HEK293T (cell line): Measurements from ENCODE around the gene SPINK7.
A peak's percentile ranks its signal among the peaks of the same experiment; 100 is the strongest.
"Not testable (repeated sequence)": the region's sequence is repeated elsewhere in the genome, so short reads cannot be mapped to it uniquely, and the experiment has no call there.

Experiments used
- CTCF ChIA-PET: fragments of 350-600 bp; formaldehyde crosslinking; extraction: SDS; loops from one replicate; lab custom pipeline; 2021; ENCODE audit warnings: antibody characterized with exemption, inconsistent platforms; lab: Yijun Ruan, JAX
- POLR2A ChIA-PET: fragments of 350-600 bp; formaldehyde crosslinking; extraction: SDS; loops from one replicate; lab custom pipeline; 2020; ENCODE audit warnings: antibody characterized with exemption, inconsistent platforms; lab: Yijun Ruan, JAX
- DNase-seq: peaks from one replicate; pipeline ENCODE4 v3.0.0; 2012; ENCODE audit warnings: mixed read lengths; ENCODE audit errors: extremely low spot score
- ARNT ChIP-seq: fragments of 450-650 bp; IDR thresholded peaks from 2 replicates; pipeline ENCODE4 v1.6.1; 2017; ENCODE audit warnings: mild to moderate bottlenecking
- BHLHE40 ChIP-seq: fragments of 450-650 bp; IDR thresholded peaks from 2 replicates; pipeline ENCODE4 v1.6.1; 2016; ENCODE audit warnings: mild to moderate bottlenecking, moderate library complexity, borderline replicate concordance
- CTBP1 ChIP-seq: fragments of 450-650 bp; IDR thresholded peaks from 2 replicates; pipeline ENCODE4 v1.6.1; 2016; ENCODE audit warnings: borderline replicate concordance
- ELF4 ChIP-seq: fragments of 450-650 bp; IDR thresholded peaks from 2 replicates; pipeline ENCODE4 v1.6.1; 2017; ENCODE audit warnings: antibody characterized with exemption
- FOXA1 ChIP-seq: fragments of 450-650 bp; IDR thresholded peaks from 2 replicates; pipeline ENCODE4 v1.6.1; 2016; ENCODE audit warnings: mild to moderate bottlenecking
- FOXK2 ChIP-seq: fragments of 450-650 bp; IDR thresholded peaks from 2 replicates; pipeline ENCODE4 v1.6.1; 2016; ENCODE audit warnings: mild to moderate bottlenecking
- FOXM1 ChIP-seq: fragments of 450-650 bp; IDR thresholded peaks from 2 replicates; pipeline ENCODE4 v1.6.1; 2017; ENCODE audit warnings: mild to moderate bottlenecking, borderline replicate concordance
- HDGF ChIP-seq: fragments of 450-650 bp; IDR thresholded peaks from 2 replicates; pipeline ENCODE4 v1.6.1; 2017; ENCODE audit warnings: antibody characterized with exemption, borderline replicate concordance
- L3MBTL2 ChIP-seq: fragments of 450-650 bp; conservative IDR thresholded peaks from 2 replicates; pipeline ENCODE4 v1.6.1; 2016; ENCODE audit warnings: mild to moderate bottlenecking
- LEF1 ChIP-seq: fragments of 450-650 bp; IDR thresholded peaks from 2 replicates; pipeline ENCODE4 v1.6.1; 2017; ENCODE audit warnings: mild to moderate bottlenecking, borderline replicate concordance
- NFRKB ChIP-seq: fragments of 450-650 bp; IDR thresholded peaks from 2 replicates; pipeline ENCODE4 v1.6.1; 2016; ENCODE audit warnings: mild to moderate bottlenecking, moderate library complexity
- PKNOX1 ChIP-seq: fragments of 450-650 bp; IDR thresholded peaks from 2 replicates; pipeline ENCODE4 v1.6.1; 2016
- SP1 ChIP-seq: fragments of 450-650 bp; IDR thresholded peaks from 2 replicates; pipeline ENCODE4 v1.6.1; 2017
- SUZ12 ChIP-seq: fragments of 450-650 bp; IDR thresholded peaks from 2 replicates; pipeline ENCODE4 v1.6.1; 2016; ENCODE audit warnings: mild to moderate bottlenecking
- TARDBP ChIP-seq: fragments of 450-650 bp; IDR thresholded peaks from 2 replicates; pipeline ENCODE4 v1.6.1; 2016
- ZNF384 ChIP-seq: fragments of 450-650 bp; IDR thresholded peaks from 2 replicates; pipeline ENCODE4 v1.6.1; 2016

SPINK7 gene

GRCh38 chr5:148312153-148312552, at the start of gene SPINK7:
TSS of gene SPINK7 (plus strand) at chr5:148312423. CDS start at chr5:148312484, 61 bp downstream.
- CTCF ChIA-PET = no interaction called here
- POLR2A ChIA-PET = no interaction called here
- TF ChIP-seq FOXA1 (no peak), LEF1 (no peak), FOXK2 (no peak), CTBP1 (no peak), TARDBP (no peak), SUZ12 (no peak), HDGF (no peak), ELF4 (no peak), ARNT (no peak), L3MBTL2 (no peak), BHLHE40 (no peak), SP1 (no peak), PKNOX1 (no peak)
- no peak for DNase-seq

GRCh38 chr5:148267962-148268361, 44.3 kb upstream of the SPINK7 start:
- TF ChIP-seq PKNOX1 = no peak
- no peak for TF ChIP-seq BHLHE40
- no peak for TF ChIP-seq LEF1
- TF ChIP-seq TARDBP = no peak
- TF ChIP-seq NFRKB = no peak
- no peak for TF ChIP-seq HDGF
- TF ChIP-seq ELF4 = no peak
- no peak for TF ChIP-seq FOXM1
- TF ChIP-seq SUZ12 = no peak
- no peak for TF ChIP-seq ARNT
- TF ChIP-seq FOXA1 = no peak
- no peak for TF ChIP-seq ZNF384
- no peak for TF ChIP-seq L3MBTL2
- no peak for TF ChIP-seq FOXK2
- TF ChIP-seq SP1 = no peak
- TF ChIP-seq CTBP1 = no peak
- CTCF ChIA-PET = interaction anchor here (0.7 kb wide), 1 partner anchor 91 kb away, joined by 3 read pairs; no protein-coding TSS in a partner anchor
- POLR2A ChIA-PET = no interaction called here
- DNase-seq = no peak

GRCh38 chr5:148268566-148268965, 43.7 kb upstream of the SPINK7 start, which contains the start of gene SPINK13:
TSS of gene SPINK13 (plus strand) at chr5:148268794. CDS start at chr5:148270073, 1,279 bp downstream.
- ChIA-PET CTCF (no interaction called here), POLR2A (no interaction called here)
- no peak for DNase-seq
- TF ChIP-seq TARDBP (no peak), FOXM1 (no peak), HDGF (no peak)

GRCh38 chr5:148275129-148275528, 37.1 kb upstream of the SPINK7 start:
- DNase-seq, POLR2A ChIA-PET, CTCF ChIA-PET: not testable (repeated sequence)

GRCh38 chr5:148280893-148281292, 31.3 kb upstream of the SPINK7 start:
- CTCF ChIA-PET, DNase-seq, POLR2A ChIA-PET: not testable (repeated sequence)

GRCh38 chr5:148281336-148281735, 30.9 kb upstream of the SPINK7 start:
- DNase-seq, CTCF ChIA-PET, POLR2A ChIA-PET: not testable (repeated sequence)

- ChIA-PET CTCF (interaction anchor here (0.5 to 1.7 kb wide), 10 partner anchors 9 to 874 kb away, joined by 3 to 22 read pairs (median 3); no protein-coding TSS in a partner anchor), POLR2A (no interaction called here)
- no peak for TF ChIP-seq FOXK2
- TF ChIP-seq L3MBTL2 = no peak
- TF ChIP-seq ZNF384 = no peak
- no peak for TF ChIP-seq ELF4
- TF ChIP-seq SUZ12 = no peak
- no peak for TF ChIP-seq ARNT
- no peak for TF ChIP-seq FOXM1
- no peak for TF ChIP-seq TARDBP
- no peak for TF ChIP-seq BHLHE40
- TF ChIP-seq LEF1 = no peak
- peak; percentile 10 for DNase-seq
These were observed 21.7 kb upstream of the SPINK7 start for GRCh38 chr5:148290271-148291195.
